Coronary artery (tissue), 2 donors: ENCODE measurements around the gene FLVCR2.

ENCODE experiments used
- DNase-seq: peaks from one replicate; pipeline ENCODE4 v3.0.0-alpha.2; 2017; ENCODE audit warnings: low spot score
- H3K27ac ChIP-seq, 2 donors: fragments of 200-600 bp; sonication (generic); one replicate each; pipeline ENCODE4 v1.5.1; 2016 to 2019
- H3K4me3 ChIP-seq: fragments of 200-600 bp; sonication (generic); 2 replicates; pipeline ENCODE4 v1.5.1; 2016; ENCODE audit warnings: mild to moderate bottlenecking, moderate library complexity
- TF ChIP-seq, protein P1 (sequence below): fragments of 200-600 bp; sonication (generic); IDR thresholded peaks from one replicate; pipeline ENCODE4 v1.5.1; 2019; ENCODE audit warnings: antibody characterized with exemption

The FLVCR2 gene

DNA sequence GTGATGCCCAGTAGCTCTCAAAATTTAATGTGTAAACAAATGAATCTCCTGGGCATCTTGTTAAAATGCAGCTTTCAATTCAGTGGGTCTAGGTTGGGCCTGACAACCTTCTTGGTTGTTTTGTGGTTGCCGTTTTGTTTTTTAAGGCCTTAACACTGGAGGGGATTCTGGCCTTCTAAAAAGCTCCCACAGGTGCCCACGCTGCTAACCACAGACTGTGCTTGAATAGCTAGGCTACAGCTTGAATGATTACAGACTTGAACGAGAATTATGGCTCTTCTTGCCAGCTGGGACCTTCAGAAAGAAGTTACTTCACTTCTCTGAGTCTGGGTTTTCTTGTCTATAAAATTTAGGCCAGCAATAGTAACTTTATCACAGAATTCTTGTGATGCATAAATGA lies 1.3 kb upstream of the FLVCR2 start:
- no peak overlapping the region for H3K27ac ChIP-seq
- TF ChIP-seq, protein P1, sequence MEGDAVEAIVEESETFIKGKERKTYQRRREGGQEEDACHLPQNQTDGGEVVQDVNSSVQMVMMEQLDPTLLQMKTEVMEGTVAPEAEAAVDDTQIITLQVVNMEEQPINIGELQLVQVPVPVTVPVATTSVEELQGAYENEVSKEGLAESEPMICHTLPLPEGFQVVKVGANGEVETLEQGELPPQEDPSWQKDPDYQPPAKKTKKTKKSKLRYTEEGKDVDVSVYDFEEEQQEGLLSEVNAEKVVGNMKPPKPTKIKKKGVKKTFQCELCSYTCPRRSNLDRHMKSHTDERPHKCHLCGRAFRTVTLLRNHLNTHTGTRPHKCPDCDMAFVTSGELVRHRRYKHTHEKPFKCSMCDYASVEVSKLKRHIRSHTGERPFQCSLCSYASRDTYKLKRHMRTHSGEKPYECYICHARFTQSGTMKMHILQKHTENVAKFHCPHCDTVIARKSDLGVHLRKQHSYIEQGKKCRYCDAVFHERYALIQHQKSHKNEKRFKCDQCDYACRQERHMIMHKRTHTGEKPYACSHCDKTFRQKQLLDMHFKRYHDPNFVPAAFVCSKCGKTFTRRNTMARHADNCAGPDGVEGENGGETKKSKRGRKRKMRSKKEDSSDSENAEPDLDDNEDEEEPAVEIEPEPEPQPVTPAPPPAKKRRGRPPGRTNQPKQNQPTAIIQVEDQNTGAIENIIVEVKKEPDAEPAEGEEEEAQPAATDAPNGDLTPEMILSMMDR: no peak
- DNase-seq: no peak
- no peak overlapping the region for H3K4me3 ChIP-seq

DNA sequence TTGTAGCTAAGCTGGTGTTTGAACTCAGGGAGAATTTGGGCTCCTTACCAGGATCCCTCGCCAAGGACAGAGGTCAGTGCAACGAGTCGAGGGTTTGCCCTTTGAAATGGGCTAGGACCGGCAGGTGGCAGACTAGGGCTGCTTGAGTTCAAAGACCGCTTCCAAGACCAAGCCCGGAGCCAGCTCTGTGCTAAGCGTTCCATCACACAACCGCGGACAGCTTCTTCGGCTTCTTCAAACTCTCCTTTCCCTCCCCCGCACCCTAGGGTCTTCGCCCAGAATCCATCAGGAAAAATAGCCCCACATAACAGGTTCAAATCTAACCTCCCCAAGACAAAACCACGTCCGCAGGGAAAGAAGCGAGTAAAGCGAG lies 705 bp upstream of the FLVCR2 start:
- Histone ChIP-seq H3K27ac (peak overlapping the region; percentile 70 to 89), H3K4me3 (peak overlapping the region; percentile 77)
- TF ChIP-seq, protein P1: peak; percentile 59
- DNase-seq: peak; percentile 83

DNA sequence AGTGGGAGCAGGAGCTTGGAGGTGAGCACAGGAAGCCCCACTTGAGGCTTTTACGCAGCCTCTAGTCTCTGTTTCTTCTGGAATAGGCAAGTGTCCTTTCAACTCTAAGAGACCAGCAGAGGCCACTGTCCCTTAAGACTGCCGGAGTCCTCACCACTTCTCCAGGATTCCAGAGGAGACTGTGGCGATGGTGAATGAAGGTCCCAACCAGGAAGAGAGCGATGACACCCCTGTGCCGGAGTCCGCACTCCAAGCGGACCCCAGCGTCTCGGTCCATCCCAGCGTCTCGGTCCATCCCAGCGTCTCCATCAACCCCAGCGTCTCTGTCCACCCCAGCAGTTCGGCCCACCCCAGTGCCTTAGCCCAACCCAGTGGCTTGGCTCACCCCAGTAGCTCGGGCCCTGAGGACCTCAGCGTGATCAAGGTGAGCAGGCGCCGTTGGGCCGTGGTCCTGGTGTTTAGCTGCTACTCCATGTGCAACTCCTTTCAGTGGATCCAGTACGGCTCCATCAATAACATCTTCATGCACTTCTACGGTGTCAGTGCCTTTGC lies 442 bp downstream of the FLVCR2 start:
- peak overlapping the region; percentile 70 to 89 for H3K27ac ChIP-seq
- H3K4me3 ChIP-seq: peak overlapping the region; percentile 77
- TF ChIP-seq, protein P1: peak; percentile 27
- DNase-seq: peak; percentile 78

DNA sequence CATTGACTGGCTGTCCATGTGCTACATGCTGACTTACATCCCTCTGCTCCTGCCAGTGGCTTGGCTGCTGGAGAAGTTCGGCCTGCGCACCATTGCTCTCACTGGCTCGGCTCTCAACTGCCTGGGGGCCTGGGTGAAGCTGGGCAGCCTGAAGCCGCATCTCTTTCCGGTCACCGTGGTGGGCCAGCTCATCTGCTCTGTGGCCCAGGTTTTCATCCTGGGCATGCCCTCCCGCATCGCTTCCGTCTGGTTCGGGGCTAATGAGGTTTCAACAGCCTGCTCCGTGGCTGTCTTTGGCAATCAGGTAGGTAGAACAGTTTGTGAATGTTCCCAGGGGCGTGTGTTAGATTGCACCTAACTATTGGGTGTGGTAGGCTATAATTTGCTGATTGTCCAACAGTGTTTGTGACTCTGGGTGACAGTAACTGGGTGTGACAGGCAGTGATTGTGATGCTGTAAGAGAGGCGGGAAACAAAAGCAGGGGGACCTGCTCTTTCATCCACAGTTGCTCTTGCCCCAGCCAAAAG lies 981 bp downstream of the FLVCR2 start:
- H3K27ac ChIP-seq: peak overlapping the region in 1 of 2 donors; percentile 89
- TF ChIP-seq, protein P1: no peak
- peak overlapping the region; percentile 77 for H3K4me3 ChIP-seq
- no peak for DNase-seq

DNA sequence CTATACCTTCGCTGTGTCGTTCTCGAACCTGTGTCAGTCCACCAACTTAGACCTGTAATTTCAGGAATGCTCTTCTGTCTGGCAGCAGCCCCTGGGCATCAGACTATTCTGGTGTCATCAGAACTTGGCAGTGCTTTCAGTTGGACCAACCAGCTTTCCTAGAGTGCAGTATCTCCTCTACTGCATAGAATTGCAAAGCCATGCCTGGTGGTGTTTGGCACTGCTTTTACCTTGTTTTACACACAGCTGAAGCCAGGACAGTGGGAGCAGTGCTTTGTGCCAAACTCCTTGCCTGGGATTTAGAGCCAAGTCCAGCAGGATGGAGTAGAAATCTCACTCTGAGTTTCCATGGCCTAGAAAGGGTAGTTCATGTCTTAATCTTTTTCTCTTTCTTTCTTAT lies 1.5 kb downstream of the FLVCR2 start:
- peak overlapping the region; percentile 77 for H3K4me3 ChIP-seq
- no peak overlapping the region for H3K27ac ChIP-seq
- TF ChIP-seq, protein P1: no peak
- DNase-seq: no peak

DNA sequence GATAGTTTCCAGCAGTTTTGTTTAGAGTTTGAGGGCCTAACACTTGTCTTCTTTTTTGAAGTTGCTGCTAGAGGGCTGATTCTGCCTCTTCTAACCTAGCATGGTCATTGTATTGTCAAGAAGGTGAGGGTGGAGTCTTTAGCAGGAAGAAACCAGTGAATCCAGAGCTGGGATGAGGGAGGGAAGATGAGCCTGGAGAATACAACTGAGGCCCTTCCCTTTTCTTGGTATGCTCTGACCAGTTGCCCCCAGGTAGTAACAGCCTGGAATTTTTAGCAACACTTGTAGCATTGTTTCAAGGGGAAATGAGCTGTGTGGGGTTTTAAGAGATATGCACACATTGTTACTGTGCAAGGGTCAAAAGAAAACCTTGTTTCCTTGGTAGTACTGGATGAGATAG lies 9.0 kb downstream of the FLVCR2 start:
- TF ChIP-seq, protein P1: no peak
- Histone ChIP-seq H3K4me3 (no peak overlapping the region), H3K27ac (no peak overlapping the region)
- DNase-seq: no peak

DNA sequence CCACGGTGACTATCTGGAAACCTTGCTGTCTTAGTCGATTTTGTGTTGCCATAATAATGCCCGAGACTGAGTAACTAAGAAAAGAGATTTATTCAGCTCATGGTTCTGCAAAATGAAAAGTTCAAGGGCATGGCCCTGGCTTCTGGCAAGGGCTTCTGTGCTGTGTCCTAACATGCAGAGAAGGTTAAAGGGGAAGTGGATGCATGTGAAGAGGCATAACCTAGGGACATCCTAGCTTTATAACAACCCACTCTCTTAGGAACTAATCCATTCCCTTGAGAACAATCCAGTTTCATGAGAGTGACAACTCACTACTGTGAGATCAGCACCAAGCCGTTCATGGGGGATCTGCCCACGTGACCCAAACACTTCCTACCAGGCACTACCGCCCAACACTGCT lies 11.5 kb downstream of the FLVCR2 start:
- no peak overlapping the region for H3K27ac ChIP-seq
- TF ChIP-seq, protein P1: no peak
- no peak for DNase-seq

More for the DNA sequence above, 11.5 kb downstream of the FLVCR2 start:
- no peak overlapping the region for H3K4me3 ChIP-seq
